ENCODE results near the gene GRK7.
"Not testable (repeated sequence)": the region's sequence is repeated elsewhere in the genome, so short reads cannot be mapped to it uniquely, and the experiment has no call there.

GRK7 gene

DNA sequence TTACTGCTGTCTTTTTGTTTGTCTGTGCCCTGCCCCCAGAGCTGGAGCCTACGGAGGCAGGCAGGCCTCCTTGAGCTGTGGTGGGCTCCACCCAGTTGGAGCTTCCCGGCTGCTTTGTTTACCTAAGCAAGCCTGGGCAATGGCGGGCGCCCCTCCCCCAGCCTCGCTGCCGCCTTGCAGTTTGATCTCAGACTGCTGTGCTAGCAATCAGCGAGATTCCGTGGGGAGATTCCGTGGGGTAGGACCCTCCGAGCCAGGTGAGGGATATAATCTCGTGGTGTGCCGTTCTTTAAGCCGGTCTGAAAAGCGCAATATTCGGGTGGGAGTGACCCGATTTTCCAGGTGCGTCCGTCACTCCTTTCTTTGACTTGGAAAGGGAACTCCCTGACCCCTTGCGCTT is 656 bp upstream of the GRK7 start:
- not testable (repeated sequence) for DNase-seq

GRCh38 chr3:141764045-141764444 is 837 bp downstream of the GRK7 start:
- DNase-seq, result no peak

DNA sequence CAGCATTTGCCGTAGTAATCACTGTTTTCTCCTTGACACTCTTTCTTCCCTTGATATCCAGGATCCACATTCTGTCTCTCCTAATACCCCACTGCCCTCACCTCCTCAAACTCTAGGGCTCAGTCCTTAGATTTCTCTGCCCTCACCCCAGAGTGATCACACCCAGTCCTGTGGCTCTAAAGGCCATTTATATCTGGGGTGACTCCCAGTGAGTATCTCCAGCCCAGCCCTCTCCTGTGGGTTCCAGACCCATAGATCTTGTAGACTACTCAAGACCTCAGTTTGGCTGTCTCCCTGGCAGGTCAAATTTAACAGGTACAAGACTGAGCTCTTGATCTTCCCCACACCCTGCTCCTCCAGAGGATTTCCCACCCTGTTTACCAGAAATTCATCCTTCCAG is 1.3 kb downstream of the GRK7 start:
- no peak for DNase-seq

DNA sequence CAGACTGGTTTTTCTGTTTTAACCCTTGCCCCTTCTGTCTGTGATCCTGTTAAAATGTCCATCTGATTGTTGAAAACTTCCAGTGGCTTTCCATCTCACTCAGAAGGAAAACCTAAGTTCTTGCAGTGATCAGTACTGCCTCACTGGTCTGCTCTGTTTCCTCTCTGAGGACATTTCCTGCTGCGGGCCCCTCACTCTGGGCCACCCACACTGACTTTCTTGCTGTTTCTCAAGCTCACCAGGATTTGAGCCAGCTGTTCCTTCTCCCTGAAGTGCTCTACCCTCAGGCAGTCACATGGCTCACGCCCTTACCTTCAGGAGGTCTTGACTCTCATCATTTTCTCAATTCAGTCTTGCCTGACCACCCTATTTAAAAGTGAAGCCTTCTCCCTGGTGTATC is 1.8 kb downstream of the GRK7 start:
- no peak for DNase-seq

DNA sequence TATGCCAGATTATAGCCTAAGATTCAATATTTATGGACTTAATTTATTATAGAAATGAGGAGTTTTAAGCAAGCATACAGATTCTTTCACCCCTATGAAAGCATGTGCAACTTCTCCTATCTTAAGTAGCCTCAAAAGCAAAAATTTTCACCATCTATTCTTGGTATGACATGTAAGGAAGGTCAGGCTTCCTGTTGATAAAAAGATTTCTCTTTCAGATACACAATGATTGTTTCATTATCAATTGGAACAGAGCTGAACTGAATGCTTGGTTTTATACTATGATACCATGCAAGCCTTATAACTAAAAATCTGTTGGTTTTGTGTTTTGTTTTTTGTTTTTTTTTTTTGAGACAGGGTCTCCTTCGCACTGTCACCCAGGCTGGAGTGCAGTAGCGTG is 3.9 kb downstream of the GRK7 start:
- DNase-seq, result no peak

DNA sequence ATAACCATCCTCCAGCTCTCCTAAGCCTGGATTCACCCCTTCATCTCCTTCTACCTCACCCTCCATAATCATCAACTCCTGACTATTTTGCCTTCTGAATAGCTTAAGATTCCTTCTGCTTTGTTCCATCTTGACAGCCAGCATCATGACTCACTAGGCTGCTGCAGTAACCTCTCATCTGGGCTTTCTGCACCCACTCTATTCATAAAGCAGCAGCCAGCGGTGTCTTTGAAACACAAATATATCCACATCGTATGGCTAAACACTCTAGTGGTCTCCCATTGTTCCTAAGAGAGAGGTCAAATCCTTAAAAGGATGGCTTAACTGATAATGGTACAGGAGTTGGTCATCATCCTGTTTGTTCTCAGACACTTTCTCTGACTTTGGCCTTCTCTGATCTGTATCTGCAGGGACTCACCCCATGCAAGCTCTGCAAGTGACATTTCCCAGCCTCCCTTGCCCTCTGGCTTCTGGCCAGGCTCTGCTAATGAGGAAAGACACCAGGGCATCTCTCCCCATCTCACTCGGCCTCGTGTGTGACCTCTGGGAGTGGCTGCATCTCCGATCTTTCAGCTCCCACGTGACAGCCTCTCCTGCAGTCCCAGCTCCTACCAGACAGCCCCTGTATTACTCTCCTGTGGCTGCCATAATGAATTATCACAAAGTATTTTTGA is 6.2 kb downstream of the GRK7 start:
- no peak for DNase-seq

- no peak for DNase-seq
Observed at GRCh38 chr3:141773676-141774075, 10.5 kb downstream of the GRK7 start.

DNA sequence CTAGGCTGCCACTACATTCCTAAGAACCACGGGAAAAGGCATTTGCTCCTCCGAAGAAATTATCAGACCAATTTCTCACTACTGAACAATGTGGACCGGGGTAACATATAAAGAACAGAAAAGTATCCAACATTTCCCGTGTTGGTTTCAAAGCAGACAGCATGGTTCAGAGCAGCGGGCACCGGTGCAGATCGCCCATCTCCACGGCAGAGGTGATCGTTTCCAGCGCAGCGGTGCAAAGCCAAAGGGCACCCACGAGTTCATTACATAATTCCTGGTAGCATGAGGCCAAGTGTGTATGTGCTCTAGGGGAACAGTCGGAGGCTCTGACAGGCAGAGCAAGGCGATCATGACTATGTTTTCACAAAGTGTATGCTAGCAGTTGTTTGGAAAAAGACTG is 13.2 kb downstream of the GRK7 start:
- no peak for DNase-seq

DNA sequence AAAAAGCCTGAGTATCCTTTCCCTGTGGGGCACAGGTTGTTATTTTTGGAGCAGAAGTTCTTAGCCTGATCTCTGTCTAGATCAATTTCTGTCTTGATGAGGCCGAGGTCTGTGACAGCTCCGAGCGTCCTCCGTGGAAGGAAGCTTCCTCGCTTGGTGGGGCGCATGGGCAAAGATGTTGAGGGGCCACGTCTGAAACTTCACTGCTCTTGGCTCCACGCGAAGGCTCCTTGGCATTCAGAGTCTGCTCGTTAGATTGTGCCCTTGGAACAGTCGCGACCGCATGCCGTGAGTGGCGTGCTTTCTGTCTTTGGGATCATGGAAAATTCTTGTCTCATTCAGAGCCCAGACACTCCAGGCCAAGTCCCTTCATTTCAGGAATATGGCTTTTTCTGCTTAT is 13.7 kb downstream of the GRK7 start:
- no peak for DNase-seq

- no peak for DNase-seq
Observed at GRCh38 chr3:141777957-141778813, 15.0 kb downstream of the GRK7 start.

DNA sequence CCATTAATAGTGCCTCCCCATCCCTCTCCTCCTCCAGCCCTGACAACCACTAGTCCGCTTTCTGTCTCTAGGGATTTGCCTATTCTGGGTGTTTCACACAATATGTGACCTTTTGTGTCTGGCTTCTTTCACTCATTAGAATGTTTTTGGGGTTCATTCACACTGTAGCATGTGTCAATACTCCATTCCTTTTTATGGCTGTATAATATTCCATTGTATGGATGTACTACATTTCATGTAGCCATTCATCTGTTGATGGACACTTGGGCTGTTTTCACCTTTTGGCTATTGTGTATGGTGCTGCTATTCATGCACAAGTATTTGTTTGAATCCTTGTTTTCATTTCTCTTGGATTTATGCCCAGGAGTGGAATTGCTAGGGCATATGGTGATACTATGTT is 16.5 kb downstream of the GRK7 start:
- DNase-seq, result no peak

DNA sequence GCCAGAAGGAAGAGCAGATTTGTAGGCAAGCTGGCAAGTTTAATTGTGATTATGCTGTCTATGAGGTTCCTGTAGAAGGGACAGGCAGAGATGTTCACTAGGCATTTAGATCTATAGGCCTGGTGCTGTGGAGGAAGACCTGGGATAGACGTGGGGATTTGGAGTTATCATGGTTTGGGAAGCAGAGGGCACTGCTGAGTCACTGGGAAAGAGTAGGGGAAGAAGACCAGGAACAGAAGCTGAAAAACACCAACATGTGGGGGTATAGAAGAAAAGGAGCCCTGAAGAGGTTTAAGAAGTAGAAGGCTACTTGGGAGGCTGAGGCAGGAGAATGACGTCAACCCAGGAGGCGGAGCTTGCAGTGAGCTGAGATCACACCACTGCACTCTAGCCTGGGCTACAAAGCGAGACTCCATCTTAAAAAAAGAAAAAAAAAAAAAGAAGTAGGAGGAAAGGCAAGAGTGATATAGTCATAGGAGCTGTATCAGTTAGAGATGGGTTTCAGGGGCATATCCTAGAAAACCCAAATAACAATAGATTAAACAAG is 19.3 kb downstream of the GRK7 start:
- no peak for DNase-seq

- DNase-seq, result no peak
Observed at GRCh38 chr3:141783632-141784031, 20.4 kb downstream of the GRK7 start.

- DNase-seq, result no peak
Observed at GRCh38 chr3:141784096-141784495, 20.9 kb downstream of the GRK7 start.

- no peak for DNase-seq
Observed at GRCh38 chr3:141784531-141784930, 21.3 kb downstream of the GRK7 start.

- DNase-seq, result no peak
Observed at GRCh38 chr3:141788149-141788548, 24.9 kb downstream of the GRK7 start.

DNA sequence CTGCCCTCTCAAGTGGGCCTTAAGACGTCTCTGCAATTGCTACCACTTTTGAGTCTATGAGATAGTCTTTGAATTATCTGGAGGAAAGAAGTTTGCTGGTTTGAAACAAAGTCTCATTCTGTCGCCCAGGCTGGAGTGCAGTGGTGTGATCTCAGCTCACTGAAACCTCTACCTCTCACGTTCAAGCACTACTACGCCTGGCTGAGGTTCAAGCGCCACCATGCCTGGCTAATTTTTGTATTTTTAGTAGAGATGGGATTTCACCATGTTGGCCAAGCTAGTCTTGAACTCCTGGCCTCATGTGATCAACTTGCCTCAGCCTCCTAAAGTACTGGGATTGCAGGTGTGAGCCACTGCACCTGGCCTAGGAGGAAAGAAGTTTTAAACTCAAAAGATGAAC is 25.5 kb downstream of the GRK7 start:
- not testable (repeated sequence) for DNase-seq

DNA sequence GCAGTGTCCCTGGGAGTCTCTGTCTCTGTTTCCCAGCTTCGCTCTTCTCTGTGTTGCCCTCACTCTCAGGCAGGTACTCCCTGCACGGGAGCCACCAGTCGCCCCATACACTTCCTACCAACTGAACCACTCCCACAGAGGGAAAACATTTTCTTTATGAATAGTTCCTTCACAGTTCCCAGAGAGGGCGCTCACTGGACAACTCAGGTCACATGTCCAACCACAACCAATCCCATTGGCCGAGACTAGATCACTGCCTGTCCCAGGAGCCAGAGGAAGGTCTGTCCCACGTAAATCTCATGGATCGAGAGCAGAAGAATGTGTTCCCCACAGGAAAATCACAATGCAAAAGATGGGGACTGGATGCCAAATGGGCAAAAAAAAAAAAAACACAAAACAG is 26.1 kb downstream of the GRK7 start:
- DNase-seq, result no peak

- DNase-seq, result no peak
Observed at GRCh38 chr3:141790171-141790570, 27.0 kb downstream of the GRK7 start.

DNA sequence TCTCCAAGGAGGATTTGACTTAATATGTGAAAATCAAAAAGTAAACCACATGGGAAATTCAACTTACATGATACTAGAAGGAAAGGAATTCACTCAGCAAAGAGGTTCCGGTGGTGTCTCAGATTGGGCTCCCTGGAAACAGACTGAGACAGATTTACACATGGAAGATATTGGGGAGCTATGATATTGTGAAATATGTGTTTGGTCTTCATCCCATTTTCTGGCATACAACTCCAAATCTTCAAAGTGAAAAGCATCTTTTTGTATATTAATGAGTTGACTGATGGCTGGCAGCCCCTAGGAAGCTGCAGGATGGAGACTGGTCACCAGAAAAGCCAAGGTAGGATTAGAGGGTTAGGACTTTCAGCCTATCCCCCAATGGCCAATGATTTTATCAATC is 29.3 kb downstream of the GRK7 start:
- DNase-seq, result no peak

DNA sequence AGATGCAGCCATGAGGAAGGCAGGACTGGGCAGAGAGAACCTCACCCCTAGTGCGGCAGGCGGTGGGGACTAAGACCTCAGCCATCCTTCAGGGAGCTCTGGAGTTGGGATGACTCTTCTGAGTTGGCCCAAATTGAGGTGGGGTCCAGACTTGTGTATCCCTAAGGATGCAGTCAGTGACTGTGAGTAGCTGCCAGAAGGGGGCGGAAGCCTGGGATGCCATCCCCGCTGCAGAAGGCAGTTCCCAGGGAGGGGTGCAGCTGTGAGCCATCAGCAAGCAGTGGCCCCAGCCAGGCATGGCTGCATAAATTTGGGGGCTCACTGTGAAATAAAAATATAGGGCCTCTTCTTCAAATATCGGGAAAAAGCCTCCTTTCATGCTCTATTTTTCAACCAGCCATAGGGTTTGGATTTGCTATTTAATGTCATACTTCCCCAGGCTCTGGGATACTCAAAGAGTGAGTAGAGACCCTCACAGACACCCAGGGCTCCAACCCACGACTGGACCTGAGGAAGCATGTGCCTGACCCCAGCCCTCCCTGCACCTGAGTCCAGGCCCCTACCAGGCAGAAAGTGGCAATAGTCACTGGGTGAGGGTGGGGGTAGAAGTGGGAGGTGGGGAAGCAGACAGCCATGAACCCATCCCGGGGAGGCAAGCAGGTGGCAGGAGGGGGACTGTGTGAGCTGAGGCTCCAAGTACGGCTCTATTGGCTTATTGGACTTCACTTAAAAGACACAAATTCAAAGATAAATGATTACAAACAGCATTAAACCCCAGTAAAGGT is 30.5 kb downstream of the GRK7 start:
- DNase-seq, result no peak

DNA sequence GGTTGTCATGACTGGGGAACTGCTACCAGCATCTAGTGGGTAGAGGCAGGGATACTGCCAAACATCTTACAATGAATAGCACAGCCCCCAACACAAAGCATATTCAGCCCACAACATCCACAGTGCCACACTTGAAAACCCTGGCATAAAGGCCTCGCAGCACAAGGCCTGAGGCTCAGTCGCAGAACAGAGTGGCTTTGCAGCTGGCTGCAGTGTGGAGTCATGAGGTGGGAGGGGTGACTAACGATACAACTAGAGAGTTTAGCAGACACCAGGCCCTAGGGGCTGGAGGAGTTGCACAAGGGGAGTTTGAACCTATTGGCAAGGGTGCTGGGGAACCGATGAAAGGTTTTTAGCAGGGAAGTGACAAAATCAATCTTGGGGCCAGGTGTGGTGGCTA is 32.1 kb downstream of the GRK7 start:
- DNase-seq, result no peak

DNA sequence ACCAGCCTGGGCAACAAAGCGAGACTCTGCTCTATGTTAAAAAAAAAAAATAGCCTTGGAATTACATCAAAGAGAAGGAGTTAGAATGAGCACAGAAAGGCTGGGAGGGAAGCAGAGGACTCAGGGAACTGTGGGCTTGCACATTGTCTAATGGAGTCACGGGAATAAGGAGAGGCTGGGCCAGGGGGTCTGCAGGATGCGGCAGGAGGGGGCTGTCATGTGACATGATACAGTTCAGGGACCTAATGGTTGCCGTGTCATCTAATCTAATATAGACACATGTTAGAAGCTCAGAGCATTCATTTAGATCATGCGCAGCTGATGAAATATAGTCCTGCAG is 32.5 kb downstream of the GRK7 start:
- no peak for DNase-seq
